B cell (primary cell): ENCODE data around the gene CCDC60.

Experiments
- EZH2 ChIP-seq: IDR thresholded peaks from 2 replicates; pipeline ENCODE4 v1.6.1; 2012; ENCODE audit warnings: borderline replicate concordance, low read depth, mild to moderate bottlenecking, moderate library complexity, low read length; ENCODE audit not compliant: insufficient read depth, poor library complexity, severe bottlenecking
- TF ChIP-seq, protein P1 (sequence below): fragments of 200-600 bp; IDR thresholded peaks from one replicate; pipeline ENCODE4 v1.8.0; 2022; ENCODE audit warnings: antibody characterized with exemption, mild to moderate bottlenecking

- TF ChIP-seq, protein P1, sequence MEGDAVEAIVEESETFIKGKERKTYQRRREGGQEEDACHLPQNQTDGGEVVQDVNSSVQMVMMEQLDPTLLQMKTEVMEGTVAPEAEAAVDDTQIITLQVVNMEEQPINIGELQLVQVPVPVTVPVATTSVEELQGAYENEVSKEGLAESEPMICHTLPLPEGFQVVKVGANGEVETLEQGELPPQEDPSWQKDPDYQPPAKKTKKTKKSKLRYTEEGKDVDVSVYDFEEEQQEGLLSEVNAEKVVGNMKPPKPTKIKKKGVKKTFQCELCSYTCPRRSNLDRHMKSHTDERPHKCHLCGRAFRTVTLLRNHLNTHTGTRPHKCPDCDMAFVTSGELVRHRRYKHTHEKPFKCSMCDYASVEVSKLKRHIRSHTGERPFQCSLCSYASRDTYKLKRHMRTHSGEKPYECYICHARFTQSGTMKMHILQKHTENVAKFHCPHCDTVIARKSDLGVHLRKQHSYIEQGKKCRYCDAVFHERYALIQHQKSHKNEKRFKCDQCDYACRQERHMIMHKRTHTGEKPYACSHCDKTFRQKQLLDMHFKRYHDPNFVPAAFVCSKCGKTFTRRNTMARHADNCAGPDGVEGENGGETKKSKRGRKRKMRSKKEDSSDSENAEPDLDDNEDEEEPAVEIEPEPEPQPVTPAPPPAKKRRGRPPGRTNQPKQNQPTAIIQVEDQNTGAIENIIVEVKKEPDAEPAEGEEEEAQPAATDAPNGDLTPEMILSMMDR = no peak
- TF ChIP-seq EZH2 = no peak
These were observed 230.9 kb downstream of the CCDC60 start for GRCh38 chr12:119565404-119565803.
